ENCODE results near the gene PEA15. TPM values are rescaled to one million over a fixed set of nuclear protein-coding genes. Genes with fewer than 3 reads are reported as not detected.

Gene PEA15
- total RNA-seq, 1 experiment from 2014 or later, result 56.3 TPM

DNA sequence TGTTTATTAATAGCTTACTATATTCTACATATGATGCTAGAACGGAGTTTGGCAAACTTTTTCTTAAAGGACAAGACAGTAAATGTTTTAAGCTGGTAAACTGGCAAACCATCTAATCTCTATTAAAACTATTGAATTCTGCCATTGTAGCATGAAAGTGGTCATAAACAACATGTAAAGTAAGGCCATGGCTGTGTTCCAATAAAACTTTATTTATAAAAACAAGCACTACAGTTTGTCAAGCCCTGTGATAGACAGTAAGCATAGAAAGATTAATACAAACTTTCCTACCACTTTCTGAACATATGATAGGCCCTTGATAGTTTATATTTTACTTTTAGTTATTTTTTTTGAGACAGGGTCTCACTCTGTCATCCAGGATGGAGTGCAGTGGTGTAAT, 22.4 kb downstream of the PEA15 start (continued):
- TF ChIP-seq, protein P1, sequence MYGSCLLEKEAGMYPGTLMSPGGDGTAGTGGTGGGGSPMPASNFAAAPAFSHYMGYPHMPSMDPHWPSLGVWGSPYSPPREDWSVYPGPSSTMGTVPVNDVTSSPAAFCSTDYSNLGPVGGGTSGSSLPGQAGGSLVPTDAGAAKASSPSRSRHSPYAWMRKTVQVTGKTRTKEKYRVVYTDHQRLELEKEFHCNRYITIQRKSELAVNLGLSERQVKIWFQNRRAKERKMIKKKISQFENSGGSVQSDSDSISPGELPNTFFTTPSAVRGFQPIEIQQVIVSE (CRISPR knock-in tag; IDR thresholded peaks at IDR 0.05; ENCODE audit: borderline replicate concordance), result no peak
- TF ChIP-seq, protein P2, sequence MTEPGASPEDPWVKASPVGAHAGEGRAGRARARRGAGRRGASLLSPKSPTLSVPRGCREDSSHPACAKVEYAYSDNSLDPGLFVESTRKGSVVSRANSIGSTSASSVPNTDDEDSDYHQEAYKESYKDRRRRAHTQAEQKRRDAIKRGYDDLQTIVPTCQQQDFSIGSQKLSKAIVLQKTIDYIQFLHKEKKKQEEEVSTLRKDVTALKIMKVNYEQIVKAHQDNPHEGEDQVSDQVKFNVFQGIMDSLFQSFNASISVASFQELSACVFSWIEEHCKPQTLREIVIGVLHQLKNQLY (CRISPR knock-in tag; IDR thresholded peaks at IDR 0.05), result no peak
- TF ChIP-seq, protein P3, sequence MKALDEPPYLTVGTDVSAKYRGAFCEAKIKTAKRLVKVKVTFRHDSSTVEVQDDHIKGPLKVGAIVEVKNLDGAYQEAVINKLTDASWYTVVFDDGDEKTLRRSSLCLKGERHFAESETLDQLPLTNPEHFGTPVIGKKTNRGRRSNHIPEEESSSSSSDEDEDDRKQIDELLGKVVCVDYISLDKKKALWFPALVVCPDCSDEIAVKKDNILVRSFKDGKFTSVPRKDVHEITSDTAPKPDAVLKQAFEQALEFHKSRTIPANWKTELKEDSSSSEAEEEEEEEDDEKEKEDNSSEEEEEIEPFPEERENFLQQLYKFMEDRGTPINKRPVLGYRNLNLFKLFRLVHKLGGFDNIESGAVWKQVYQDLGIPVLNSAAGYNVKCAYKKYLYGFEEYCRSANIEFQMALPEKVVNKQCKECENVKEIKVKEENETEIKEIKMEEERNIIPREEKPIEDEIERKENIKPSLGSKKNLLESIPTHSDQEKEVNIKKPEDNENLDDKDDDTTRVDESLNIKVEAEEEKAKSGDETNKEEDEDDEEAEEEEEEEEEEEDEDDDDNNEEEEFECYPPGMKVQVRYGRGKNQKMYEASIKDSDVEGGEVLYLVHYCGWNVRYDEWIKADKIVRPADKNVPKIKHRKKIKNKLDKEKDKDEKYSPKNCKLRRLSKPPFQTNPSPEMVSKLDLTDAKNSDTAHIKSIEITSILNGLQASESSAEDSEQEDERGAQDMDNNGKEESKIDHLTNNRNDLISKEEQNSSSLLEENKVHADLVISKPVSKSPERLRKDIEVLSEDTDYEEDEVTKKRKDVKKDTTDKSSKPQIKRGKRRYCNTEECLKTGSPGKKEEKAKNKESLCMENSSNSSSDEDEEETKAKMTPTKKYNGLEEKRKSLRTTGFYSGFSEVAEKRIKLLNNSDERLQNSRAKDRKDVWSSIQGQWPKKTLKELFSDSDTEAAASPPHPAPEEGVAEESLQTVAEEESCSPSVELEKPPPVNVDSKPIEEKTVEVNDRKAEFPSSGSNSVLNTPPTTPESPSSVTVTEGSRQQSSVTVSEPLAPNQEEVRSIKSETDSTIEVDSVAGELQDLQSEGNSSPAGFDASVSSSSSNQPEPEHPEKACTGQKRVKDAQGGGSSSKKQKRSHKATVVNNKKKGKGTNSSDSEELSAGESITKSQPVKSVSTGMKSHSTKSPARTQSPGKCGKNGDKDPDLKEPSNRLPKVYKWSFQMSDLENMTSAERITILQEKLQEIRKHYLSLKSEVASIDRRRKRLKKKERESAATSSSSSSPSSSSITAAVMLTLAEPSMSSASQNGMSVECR (CRISPR knock-in tag; IDR thresholded peaks at IDR 0.05; ENCODE audit: borderline replicate concordance), result no peak
- TF ChIP-seq TCF7 (CRISPR knock-in tag; IDR thresholded peaks at IDR 0.05; ENCODE audit: low read depth), result no peak
- TF ChIP-seq ZNF138 (CRISPR knock-in tag; conservative IDR thresholded peaks at IDR 0.05), result no peak
- TF ChIP-seq, protein P4, sequence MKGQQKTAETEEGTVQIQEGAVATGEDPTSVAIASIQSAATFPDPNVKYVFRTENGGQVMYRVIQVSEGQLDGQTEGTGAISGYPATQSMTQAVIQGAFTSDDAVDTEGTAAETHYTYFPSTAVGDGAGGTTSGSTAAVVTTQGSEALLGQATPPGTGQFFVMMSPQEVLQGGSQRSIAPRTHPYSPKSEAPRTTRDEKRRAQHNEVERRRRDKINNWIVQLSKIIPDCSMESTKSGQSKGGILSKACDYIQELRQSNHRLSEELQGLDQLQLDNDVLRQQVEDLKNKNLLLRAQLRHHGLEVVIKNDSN (CRISPR knock-in tag; IDR thresholded peaks at IDR 0.05), result no peak
- no peak for TF ChIP-seq RELA (CRISPR knock-in tag; IDR thresholded peaks at IDR 0.05; ENCODE audit: borderline replicate concordance)
- TF ChIP-seq, protein P5, sequence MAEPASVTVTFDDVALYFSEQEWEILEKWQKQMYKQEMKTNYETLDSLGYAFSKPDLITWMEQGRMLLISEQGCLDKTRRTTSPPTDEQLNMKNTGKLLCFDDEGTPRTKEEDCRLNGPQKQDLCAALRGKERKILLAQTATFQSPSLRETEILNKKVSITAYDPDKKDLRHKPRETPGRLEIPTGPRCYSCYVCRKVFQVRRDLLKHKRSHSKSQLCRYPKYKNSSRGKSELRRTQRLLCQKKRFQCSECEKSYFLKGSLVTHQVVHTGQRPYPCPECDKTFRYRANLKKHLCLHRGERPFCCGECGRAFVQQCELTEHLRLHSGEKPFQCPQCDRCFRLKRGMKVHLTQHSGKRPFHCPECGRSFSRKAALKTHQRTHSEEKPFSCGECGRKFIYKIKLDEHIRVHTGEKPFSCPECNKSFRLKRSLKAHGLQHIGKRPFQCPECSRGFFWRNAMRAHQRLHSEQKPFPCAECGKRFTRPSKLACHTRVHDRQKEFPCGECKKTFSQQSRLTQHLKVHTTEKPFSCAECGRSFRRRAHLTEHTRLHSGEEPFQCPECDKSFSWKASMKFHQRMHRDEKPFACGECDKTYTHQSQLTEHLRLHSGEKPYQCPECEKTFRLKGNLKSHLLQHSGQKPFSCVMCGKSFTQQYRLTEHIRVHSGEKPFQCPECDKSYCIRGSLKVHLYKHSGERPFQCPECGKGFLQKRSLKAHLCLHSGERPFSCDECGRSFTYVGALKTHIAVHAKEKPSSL (CRISPR knock-in tag; conservative IDR thresholded peaks at IDR 0.05), result no peak
- TF ChIP-seq, protein P6, sequence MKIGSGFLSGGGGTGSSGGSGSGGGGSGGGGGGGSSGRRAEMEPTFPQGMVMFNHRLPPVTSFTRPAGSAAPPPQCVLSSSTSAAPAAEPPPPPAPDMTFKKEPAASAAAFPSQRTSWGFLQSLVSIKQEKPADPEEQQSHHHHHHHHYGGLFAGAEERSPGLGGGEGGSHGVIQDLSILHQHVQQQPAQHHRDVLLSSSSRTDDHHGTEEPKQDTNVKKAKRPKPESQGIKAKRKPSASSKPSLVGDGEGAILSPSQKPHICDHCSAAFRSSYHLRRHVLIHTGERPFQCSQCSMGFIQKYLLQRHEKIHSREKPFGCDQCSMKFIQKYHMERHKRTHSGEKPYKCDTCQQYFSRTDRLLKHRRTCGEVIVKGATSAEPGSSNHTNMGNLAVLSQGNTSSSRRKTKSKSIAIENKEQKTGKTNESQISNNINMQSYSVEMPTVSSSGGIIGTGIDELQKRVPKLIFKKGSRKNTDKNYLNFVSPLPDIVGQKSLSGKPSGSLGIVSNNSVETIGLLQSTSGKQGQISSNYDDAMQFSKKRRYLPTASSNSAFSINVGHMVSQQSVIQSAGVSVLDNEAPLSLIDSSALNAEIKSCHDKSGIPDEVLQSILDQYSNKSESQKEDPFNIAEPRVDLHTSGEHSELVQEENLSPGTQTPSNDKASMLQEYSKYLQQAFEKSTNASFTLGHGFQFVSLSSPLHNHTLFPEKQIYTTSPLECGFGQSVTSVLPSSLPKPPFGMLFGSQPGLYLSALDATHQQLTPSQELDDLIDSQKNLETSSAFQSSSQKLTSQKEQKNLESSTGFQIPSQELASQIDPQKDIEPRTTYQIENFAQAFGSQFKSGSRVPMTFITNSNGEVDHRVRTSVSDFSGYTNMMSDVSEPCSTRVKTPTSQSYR (CRISPR knock-in tag; IDR thresholded peaks at IDR 0.05), result no peak

DNA sequence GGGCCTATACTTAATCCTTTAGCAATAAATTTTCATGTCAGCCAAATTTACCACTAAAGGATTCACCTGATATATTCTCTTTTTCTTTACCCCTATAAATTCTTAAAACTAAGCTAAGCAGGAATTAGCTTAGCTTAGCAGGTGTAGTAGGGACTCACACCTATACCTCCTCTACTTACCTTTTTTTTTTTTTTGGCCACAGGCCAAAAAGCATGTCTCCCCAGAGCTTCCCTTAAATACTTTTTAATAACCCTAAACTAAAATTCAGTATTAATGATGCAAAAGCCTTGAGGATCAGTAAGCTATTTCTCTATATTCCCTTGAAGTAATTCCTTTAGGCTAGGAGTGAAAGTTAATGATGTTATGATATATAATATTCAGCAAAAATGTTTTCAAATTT, 23.2 kb downstream of the PEA15 start:
- no peak overlapping the region for H3K4me3 Mint-ChIP-seq
- H3K9me3 Mint-ChIP-seq, result no peaks in the 10 kb centered on the region
- ATAC-seq (no peak), DNase-seq (ENCODE audit: low spot score) (no peak)
- CTCF ChIA-PET, result interaction anchor here (0.6 to 2.5 kb wide), 8 partner anchors 9 to 151 kb away, joined by 3 to 10 read pairs (median 5); no protein-coding TSS in a partner anchor
- H3K27me3 Mint-ChIP-seq (ENCODE audit: low read depth), result no peaks in the 10 kb centered on the region
- H3K27ac Mint-ChIP-seq, result no peak overlapping the region
- POLR2A ChIA-PET, result interaction anchor here (0.7 kb wide), 1 partner anchor 406 kb away, joined by 4 read pairs; no protein-coding TSS in a partner anchor
- H3K4me1 Mint-ChIP-seq, result peaks cover 1% of the 10 kb centered on the region; the same call in 1 of the 2 replicates
- peaks cover 50% of the 10 kb centered on the region for H3K36me3 Mint-ChIP-seq
- no peak for TF ChIP-seq FOXJ3 (CRISPR knock-in tag; IDR thresholded peaks at IDR 0.05; ENCODE audit: borderline replicate concordance)
- TF ChIP-seq HMGA2 (CRISPR knock-in tag; IDR thresholded peaks at IDR 0.05), result no peak
- no peak for TF ChIP-seq SOX15 (CRISPR knock-in tag; IDR thresholded peaks at IDR 0.05)
- no peak for TF ChIP-seq PRRX2 (CRISPR knock-in tag; IDR thresholded peaks at IDR 0.05)
- TF ChIP-seq ZNF232 (CRISPR knock-in tag; IDR thresholded peaks at IDR 0.05), result no peak
- no peak for TF ChIP-seq MXD4 (CRISPR knock-in tag; IDR thresholded peaks at IDR 0.05; ENCODE audit: borderline replicate concordance)
- TF ChIP-seq, protein P7, sequence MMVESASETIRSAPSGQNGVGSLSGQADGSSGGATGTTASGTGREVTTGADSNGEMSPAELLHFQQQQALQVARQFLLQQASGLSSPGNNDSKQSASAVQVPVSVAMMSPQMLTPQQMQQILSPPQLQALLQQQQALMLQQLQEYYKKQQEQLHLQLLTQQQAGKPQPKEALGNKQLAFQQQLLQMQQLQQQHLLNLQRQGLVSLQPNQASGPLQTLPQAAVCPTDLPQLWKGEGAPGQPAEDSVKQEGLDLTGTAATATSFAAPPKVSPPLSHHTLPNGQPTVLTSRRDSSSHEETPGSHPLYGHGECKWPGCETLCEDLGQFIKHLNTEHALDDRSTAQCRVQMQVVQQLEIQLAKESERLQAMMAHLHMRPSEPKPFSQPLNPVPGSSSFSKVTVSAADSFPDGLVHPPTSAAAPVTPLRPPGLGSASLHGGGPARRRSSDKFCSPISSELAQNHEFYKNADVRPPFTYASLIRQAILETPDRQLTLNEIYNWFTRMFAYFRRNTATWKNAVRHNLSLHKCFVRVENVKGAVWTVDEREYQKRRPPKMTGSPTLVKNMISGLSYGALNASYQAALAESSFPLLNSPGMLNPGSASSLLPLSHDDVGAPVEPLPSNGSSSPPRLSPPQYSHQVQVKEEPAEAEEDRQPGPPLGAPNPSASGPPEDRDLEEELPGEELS (CRISPR knock-in tag; IDR thresholded peaks at IDR 0.05), result no peak
- TF ChIP-seq ZNF671 (CRISPR knock-in tag; IDR thresholded peaks at IDR 0.05), result no peak
- TF ChIP-seq ZNF121 (CRISPR knock-in tag; IDR thresholded peaks at IDR 0.05), result no peak
- TF ChIP-seq, protein P3 (CRISPR knock-in tag; IDR thresholded peaks at IDR 0.05; ENCODE audit: borderline replicate concordance), result no peak
